Vagina (tissue), 2 donors: ENCODE data around the gene SMC4. TPM values are rescaled to one million over a fixed set of nuclear protein-coding genes. Genes with fewer than 3 reads are reported as not detected.
A peak's percentile ranks its signal among the peaks of the same experiment; 100 is the strongest.

Source experiments
- DNase-seq, 2 donors: peaks; one replicate each; pipeline ENCODE4 v3.0.0-alpha.2; 2017; ENCODE audit errors: extremely low spot score in 2 of 2
- H3K27ac ChIP-seq: fragments of 200-600 bp; sonication (generic); one replicate; pipeline ENCODE4 v1.5.1; 2019
- H3K27me3 ChIP-seq: fragments of 200-600 bp; sonication (generic); one replicate; pipeline ENCODE4 v1.5.1; 2019
- H3K36me3 ChIP-seq, 2 donors: fragments of 200-600 bp; sonication (generic); one replicate each; pipeline ENCODE4 v1.5.1; 2017 to 2019
- H3K4me1 ChIP-seq: fragments of 200-600 bp; sonication (generic); one replicate; pipeline ENCODE4 v1.5.1; 2019
- H3K4me3 ChIP-seq, 2 donors: fragments of 200-600 bp; sonication (generic); 1 replicate in 1 of 2; 2 replicates in 1 of 2; pipeline ENCODE4 v1.5.1; 2016 to 2019
- H3K9me3 ChIP-seq: fragments of 200-600 bp; sonication (generic); one replicate; pipeline ENCODE4 v1.5.1; 2019
- CTCF ChIP-seq, 3 experiments: fragments of 450-650 bp in 2 of 3; fragments of 200-600 bp in 1 of 3; sonication (generic) in 1 of 3; IDR thresholded peaks; one replicate each; pipeline ENCODE4 v1.5.1; 2017 to 2019; ENCODE audit warnings: antibody characterized with exemption in 3 of 3, mild to moderate bottlenecking in 2 of 3, moderate library complexity in 2 of 3
- POLR2A ChIP-seq, 2 donors: fragments of 450-650 bp; IDR thresholded peaks; one replicate each; pipeline ENCODE4 v1.6.1; 2017; ENCODE audit warnings: antibody characterized with exemption in 2 of 2, mild to moderate bottlenecking in 2 of 2, moderate library complexity in 2 of 2
- POLR2AphosphoS5 ChIP-seq, 2 donors: sonication (generic); formaldehyde crosslinking; IDR thresholded peaks; one replicate each; pipeline ENCODE4 v1.9.0; 2017; ENCODE audit warnings: antibody characterized with exemption in 2 of 2, mild to moderate bottlenecking in 2 of 2, low read depth in 1 of 2; ENCODE audit not compliant: insufficient read depth in 1 of 2
- intact Hi-C: fragments of 100-400 bp; cut with DNase I; formaldehyde crosslinking; loops from one replicate; pipeline ENCODE4 v1.15.1; 2023
- total RNA-seq: library from RNA; depleted of rRNA; stranded (reverse); fragments of >200 nt; gene quantifications from one replicate; pipeline ENCODE4 v1.2.3, GENCODE V29; 2016

SMC4 gene
- total RNA-seq, 1 donor from 2014 or later = 41.5 TPM

- Histone ChIP-seq H3K27ac (peak overlapping the region; percentile 97), H3K9me3 (no peaks in the 10 kb centered on the region), H3K27me3 (no peaks in the 10 kb centered on the region), H3K36me3 (no peaks in the 10 kb centered on the region), H3K4me3 (peak overlapping the region in 1 of 2 donors; percentile 91), H3K4me1 (peaks cover 35% of the 10 kb centered on the region)
- no peak for TF ChIP-seq POLR2AphosphoS5 (IDR thresholded peaks at IDR 0.05; ENCODE audit: insufficient read depth in 1 of 2, low read depth in 1 of 2)
- no peak for TF ChIP-seq POLR2A (IDR thresholded peaks at IDR 0.05)
- TF ChIP-seq CTCF (IDR thresholded peaks at IDR 0.05) = no peak
- intact Hi-C loops = no loop called here
- DNase-seq = no peak
Measured at GRCh38 chr3:160402221-160403027, 3.0 kb downstream of the SMC4 start.

GRCh38 chr3:160403028-160403545, 3.6 kb downstream of the SMC4 start:
- no peak for TF ChIP-seq POLR2A (IDR thresholded peaks at IDR 0.05)
- TF ChIP-seq POLR2AphosphoS5 (IDR thresholded peaks at IDR 0.05; ENCODE audit: insufficient read depth in 1 of 2, low read depth in 1 of 2) = no peak
- no peak for TF ChIP-seq CTCF (IDR thresholded peaks at IDR 0.05)
- Histone ChIP-seq H3K4me3 (no peak overlapping the region), H3K27me3 (no peaks in the 10 kb centered on the region), H3K9me3 (no peaks in the 10 kb centered on the region), H3K27ac (peak overlapping the region; percentile 97), H3K4me1 (peaks cover 33% of the 10 kb centered on the region), H3K36me3 (no peaks in the 10 kb centered on the region)
- intact Hi-C loops = no loop called here
- no peak for DNase-seq

GRCh38 chr3:160403796-160404470, 4.5 kb downstream of the SMC4 start:
- Histone ChIP-seq H3K4me3 (no peak overlapping the region), H3K4me1 (peaks cover 26% of the 10 kb centered on the region), H3K27ac (peak overlapping the region; percentile 97), H3K27me3 (no peaks in the 10 kb centered on the region), H3K9me3 (no peaks in the 10 kb centered on the region), H3K36me3 (no peaks in the 10 kb centered on the region)
- no peak for TF ChIP-seq CTCF (IDR thresholded peaks at IDR 0.05)
- TF ChIP-seq POLR2AphosphoS5 (IDR thresholded peaks at IDR 0.05; ENCODE audit: insufficient read depth in 1 of 2, low read depth in 1 of 2) = no peak
- TF ChIP-seq POLR2A (IDR thresholded peaks at IDR 0.05) = no peak
- intact Hi-C loops = no loop called here
- DNase-seq = no peak

GRCh38 chr3:160409812-160410610, 10.6 kb downstream of the SMC4 start:
- TF ChIP-seq POLR2AphosphoS5 (IDR thresholded peaks at IDR 0.05; ENCODE audit: insufficient read depth in 1 of 2, low read depth in 1 of 2) (no peak), CTCF (IDR thresholded peaks at IDR 0.05) (no peak), POLR2A (IDR thresholded peaks at IDR 0.05) (no peak)
- H3K4me1 ChIP-seq = no peaks in the 10 kb centered on the region
- DNase-seq = no peak
- no peaks in the 10 kb centered on the region for H3K27me3 ChIP-seq
- H3K27ac ChIP-seq = no peak overlapping the region
- no peak overlapping the region for H3K4me3 ChIP-seq
- intact Hi-C loops = no loop called here
- H3K9me3 ChIP-seq = no peaks in the 10 kb centered on the region
- H3K36me3 ChIP-seq = peaks cover 0 to 7% of the 10 kb centered on the region in 2 donors
